WTC11 (cell line): ENCODE data around the gene IZUMO2. TPM values are rescaled to one million over a fixed set of nuclear protein-coding genes. Genes with fewer than 3 reads are reported as not detected.
"Not testable (repeated sequence)": the region's sequence is repeated elsewhere in the genome, so short reads cannot be mapped to it uniquely, and the experiment has no call there.

Source experiments
- ATAC-seq: fragments of 200-7000 bp; cut with Tn5 transposase; 2 replicates; pipeline ENCODE4 v1.10.0; 2021; ENCODE audit warnings: mild to moderate bottlenecking, moderate library complexity
- CTCF ChIA-PET: fragments of 300-600 bp; sonication (Branson Sonifier 250); formaldehyde crosslinking; loops from one replicate; lab custom pipeline; 2021; ENCODE audit warnings: antibody characterized with exemption; lab: Charles Lee
- POLR2A ChIA-PET: fragments of 350-600 bp; sonication (Branson Sonifier 250); formaldehyde crosslinking; loops from one replicate; lab custom pipeline; 2021; ENCODE audit warnings: antibody characterized with exemption; lab: Charles Lee
- DNase-seq: peaks from one replicate; pipeline ENCODE4 v3.0.0; 2021; ENCODE audit warnings: low spot score
- H3K27ac Mint-ChIP-seq: 2 replicates; pipeline ENCODE4 v1.8.0; 2021; ENCODE audit warnings: mixed read lengths
- H3K27me3 Mint-ChIP-seq: 2 replicates; pipeline ENCODE4 v1.8.0; 2021; ENCODE audit warnings: low read depth, mild to moderate bottlenecking, moderate library complexity, mixed read lengths
- H3K36me3 Mint-ChIP-seq: 2 replicates; pipeline ENCODE4 v1.8.0; 2021; ENCODE audit warnings: mixed read lengths
- H3K4me1 Mint-ChIP-seq: 2 replicates; pipeline ENCODE4 v1.8.0; 2022; ENCODE audit warnings: mixed read lengths
- H3K4me3 Mint-ChIP-seq: 2 replicates; pipeline ENCODE4 v1.8.0; 2021; ENCODE audit warnings: mild to moderate bottlenecking, moderate library complexity, mixed read lengths
- H3K9me3 Mint-ChIP-seq: 2 replicates; pipeline ENCODE4 v1.8.0; 2021; ENCODE audit warnings: mixed read lengths
- total RNA-seq: library from RNA; stranded (reverse); gene quantifications from 3 replicates; pipeline ENCODE4 v1.2.3, GENCODE V29; 2021

IZUMO2 gene
- total RNA-seq, 1 experiment from 2014 or later: 1.0 TPM

- not testable (repeated sequence) for H3K27me3 Mint-ChIP-seq, H3K4me1 Mint-ChIP-seq, H3K4me3 Mint-ChIP-seq, H3K9me3 Mint-ChIP-seq, ATAC-seq, DNase-seq, H3K27ac Mint-ChIP-seq, H3K36me3 Mint-ChIP-seq
- ChIA-PET CTCF (interaction anchor here (0.6 to 1.3 kb wide), 5 partner anchors 11 to 131 kb away, joined by 3 to 4 read pairs (median 4); no protein-coding TSS in a partner anchor), POLR2A (interaction anchor here (0.6 kb wide), 1 partner anchor 308 kb away, joined by 5 read pairs; no protein-coding TSS in a partner anchor)
These were observed 27.1 kb downstream of the IZUMO2 start for GRCh38 chr19:50135856-50136602.

- POLR2A ChIA-PET, H3K4me1 Mint-ChIP-seq, H3K9me3 Mint-ChIP-seq, ATAC-seq, DNase-seq, H3K36me3 Mint-ChIP-seq, H3K27me3 Mint-ChIP-seq, H3K4me3 Mint-ChIP-seq, H3K27ac Mint-ChIP-seq: not testable (repeated sequence)
- CTCF ChIA-PET: interaction anchor here (0.6 to 1.3 kb wide), 2 partner anchors 119 to 126 kb away, joined by 3 to 4 read pairs; no protein-coding TSS in a partner anchor
These were observed 28.0 kb downstream of the IZUMO2 start for GRCh38 chr19:50134777-50135719.

- H3K4me1 Mint-ChIP-seq, ATAC-seq, H3K27me3 Mint-ChIP-seq, POLR2A ChIA-PET, H3K27ac Mint-ChIP-seq, CTCF ChIA-PET, DNase-seq, H3K36me3 Mint-ChIP-seq, H3K9me3 Mint-ChIP-seq, H3K4me3 Mint-ChIP-seq: not testable (repeated sequence)
These were observed 29.3 kb downstream of the IZUMO2 start for GRCh38 chr19:50133518-50134492.

- H3K27me3 Mint-ChIP-seq, H3K27ac Mint-ChIP-seq, H3K4me1 Mint-ChIP-seq, POLR2A ChIA-PET, CTCF ChIA-PET, H3K36me3 Mint-ChIP-seq, H3K9me3 Mint-ChIP-seq, H3K4me3 Mint-ChIP-seq, ATAC-seq, DNase-seq: not testable (repeated sequence)
These were observed 59.1 kb downstream of the IZUMO2 start for GRCh38 chr19:50104012-50104411.

GRCh38 chr19:50103405-50103804 lies 59.7 kb downstream of the IZUMO2 start:
- H3K27me3 Mint-ChIP-seq, DNase-seq, H3K36me3 Mint-ChIP-seq, ATAC-seq, H3K4me3 Mint-ChIP-seq, CTCF ChIA-PET, H3K27ac Mint-ChIP-seq, H3K9me3 Mint-ChIP-seq, H3K4me1 Mint-ChIP-seq, POLR2A ChIA-PET: not testable (repeated sequence)

Other genes with a start within 250 kb of the IZUMO2 start
- gene ATF5, start 234.1 kb downstream of the IZUMO2 start, total RNA-seq: 9.0 to 10.8 TPM (median 10.8 TPM) in 3 replicates
- 87.1 to 91.4 TPM (median 90.3 TPM) in 3 replicates for gene NUP62, start 233.8 kb downstream of the IZUMO2 start, total RNA-seq
- gene SIGLEC11, start 202.1 kb downstream of the IZUMO2 start, total RNA-seq: not detected in 3 replicates
- gene VRK3, start 137.9 kb downstream of the IZUMO2 start, total RNA-seq: 33.4 to 39.2 TPM (median 39.1 TPM) in 3 replicates
- 7.9 to 10.0 TPM (median 8.5 TPM) in 3 replicates for gene ZNF473, start 137.3 kb downstream of the IZUMO2 start, total RNA-seq
- 25.8 to 33.5 TPM (median 31.2 TPM) in 3 replicates for gene MYH14, start 40.3 kb upstream of the IZUMO2 start, total RNA-seq
- gene KCNC3, start 166.1 kb upstream of the IZUMO2 start, total RNA-seq: 8.5 to 10.1 TPM (median 10.0 TPM) in 3 replicates
- gene NAPSA, start 202.4 kb upstream of the IZUMO2 start, total RNA-seq: 2.4 to 3.1 TPM (median 2.7 TPM) in 3 replicates
- gene NR1H2, start 213.2 kb upstream of the IZUMO2 start, total RNA-seq: 40.5 to 45.8 TPM (median 41.0 TPM) in 3 replicates
- 163 to 179 TPM (median 178 TPM) in 3 replicates for gene POLD1, start 221.1 kb upstream of the IZUMO2 start, total RNA-seq